NCI-H524 (cell line): ENCODE results near the gene ETS1.

Experiments used
- DNase-seq, 2 experiments: peaks; one replicate each; lab custom pipeline; 2025; lab: John Stamatoyannopoulos, UW

The ETS1 gene

GRCh38 chr11:128500493-128500892, 86.9 kb downstream of the ETS1 start:
- no peak for DNase-seq

DNA sequence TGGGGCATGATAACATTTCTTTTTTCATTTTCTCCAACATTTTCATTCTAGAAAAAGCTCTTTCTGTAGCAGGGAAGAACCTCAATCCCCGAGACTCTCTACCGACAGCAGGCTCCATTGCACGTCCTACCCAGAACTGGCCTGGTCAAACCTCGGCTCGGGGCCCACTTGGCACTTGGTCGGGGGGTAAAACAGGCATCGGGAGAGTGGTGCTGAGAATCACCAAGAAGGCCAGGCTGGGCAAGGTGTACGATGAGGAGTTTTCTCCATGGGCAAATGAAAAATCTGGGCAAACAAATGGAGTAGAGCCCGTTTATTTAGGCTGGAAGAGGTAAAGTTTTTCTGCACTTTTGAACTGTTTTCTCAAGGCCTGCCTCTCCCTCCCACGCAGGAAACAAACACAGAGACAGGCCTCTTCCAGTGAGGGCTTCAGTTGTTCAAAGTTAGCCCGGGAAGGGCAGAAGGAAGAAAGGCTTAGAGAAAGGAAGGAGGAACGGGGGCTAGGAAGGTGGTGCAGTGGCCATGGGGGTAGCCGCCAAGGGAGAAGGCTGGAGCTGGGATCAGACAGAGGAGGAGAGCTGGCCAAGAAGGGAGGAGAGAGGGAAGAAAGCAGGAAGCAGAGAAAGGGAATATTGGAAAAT, 87.6 kb downstream of the ETS1 start:
- no peak for DNase-seq

DNA sequence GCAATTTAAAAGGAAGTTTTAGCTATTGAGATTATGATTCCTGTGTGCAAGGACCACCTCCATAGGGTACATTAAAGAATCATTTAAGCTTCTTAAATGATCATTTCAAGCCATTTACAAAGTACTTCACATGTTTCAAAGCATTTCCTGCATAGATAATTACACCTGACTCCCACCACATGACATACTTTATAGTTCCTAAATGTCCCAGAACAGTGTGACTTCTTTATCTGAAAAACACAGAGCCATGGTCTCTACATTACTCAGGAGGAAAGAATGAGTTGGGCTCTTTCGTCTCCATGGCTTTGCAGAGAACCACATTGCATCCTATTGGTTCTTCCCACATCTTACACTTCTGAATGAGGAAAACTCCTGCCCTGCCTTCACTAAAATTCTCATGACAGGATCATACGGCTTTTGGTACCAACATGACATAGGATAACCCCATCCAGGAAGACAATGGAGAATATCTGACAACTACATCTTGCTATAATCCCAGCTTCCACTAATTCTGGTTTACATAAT, 88.6 kb downstream of the ETS1 start:
- no peak for DNase-seq

DNA sequence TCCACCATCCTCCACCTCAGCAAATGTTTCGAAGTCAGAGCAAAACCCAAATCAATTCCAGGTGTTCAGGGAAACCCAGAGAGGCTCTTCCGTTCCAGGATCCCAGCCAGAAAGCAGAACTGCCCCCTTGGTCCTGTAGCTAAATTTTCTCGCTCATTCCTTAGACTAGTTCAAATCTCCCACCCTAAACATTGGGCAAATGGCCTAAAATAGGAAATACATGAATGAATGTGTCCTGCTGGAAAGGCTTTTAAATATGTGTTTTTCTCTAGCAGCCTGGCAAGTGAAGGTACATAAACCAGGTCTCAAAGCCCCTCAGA, 89.6 kb downstream of the ETS1 start:
- no peak for DNase-seq

- DNase-seq, result no peak
Observed at GRCh38 chr11:128497061-128497775, 90.1 kb downstream of the ETS1 start.

DNA sequence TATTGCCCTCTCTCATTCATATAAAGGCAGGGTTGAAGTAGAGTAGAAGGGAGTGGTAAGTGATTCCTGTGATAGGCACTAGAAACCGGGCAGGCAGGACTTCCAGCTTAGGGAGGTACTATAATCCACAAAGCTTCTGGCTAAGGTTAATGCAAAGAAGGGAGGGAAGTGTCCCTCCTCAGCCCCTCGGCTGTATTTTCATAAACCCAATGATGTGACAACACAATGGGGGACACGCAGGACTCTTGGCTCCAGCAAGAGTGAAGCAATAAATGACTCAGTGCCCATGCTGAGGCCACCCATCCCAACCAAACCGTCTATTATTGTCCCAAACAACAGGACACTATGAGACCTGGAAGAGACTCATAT, 90.7 kb downstream of the ETS1 start:
- DNase-seq, result no peak

- DNase-seq, result no peak
Observed at GRCh38 chr11:128496249-128496648, 91.1 kb downstream of the ETS1 start.

- no peak for DNase-seq
Observed at GRCh38 chr11:128494418-128495332, 92.7 kb downstream of the ETS1 start.

DNA sequence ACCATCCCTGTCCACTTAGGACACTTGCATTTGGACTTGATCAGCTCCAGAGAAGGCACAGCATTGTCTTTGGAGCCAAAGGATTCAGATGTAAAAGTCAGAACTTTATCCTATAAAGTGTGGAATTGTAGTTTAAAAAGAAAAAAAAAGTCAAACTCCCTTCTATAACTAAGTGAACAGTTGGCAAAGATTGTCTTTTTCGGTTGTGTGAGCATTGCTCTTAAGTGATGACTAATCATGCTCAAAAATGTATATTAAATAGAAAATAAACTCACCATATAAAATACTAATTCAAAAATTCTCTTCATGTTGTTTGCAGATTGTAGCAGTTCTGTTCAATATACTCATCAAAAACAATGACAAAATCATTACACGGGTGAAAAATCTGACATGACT, 93.8 kb downstream of the ETS1 start:
- DNase-seq, result no peak

GRCh38 chr11:128492903-128493569, 94.3 kb downstream of the ETS1 start:
- DNase-seq, result no peak

DNA sequence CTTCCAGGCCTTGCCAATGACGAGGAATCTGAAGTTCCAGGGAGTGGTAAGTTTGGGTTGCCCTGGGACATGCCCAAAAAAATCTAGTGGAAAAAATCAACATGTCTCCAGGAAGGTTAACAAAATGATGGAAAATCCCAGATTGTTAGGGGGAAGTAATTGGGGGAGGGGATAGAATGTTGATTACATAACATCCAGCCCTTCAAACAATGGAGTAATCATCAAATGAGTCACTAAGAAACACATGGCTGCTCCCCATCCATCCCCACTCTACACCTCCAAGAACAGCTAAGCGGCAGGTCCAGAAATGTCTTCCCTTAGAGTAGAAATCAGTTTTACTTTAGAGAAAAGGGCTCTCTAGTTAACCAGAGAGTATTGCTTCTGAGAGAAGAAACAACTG, 94.9 kb downstream of the ETS1 start:
- no peak for DNase-seq

GRCh38 chr11:128491195-128491936, 96.0 kb downstream of the ETS1 start:
- DNase-seq, result no peak

GRCh38 chr11:128490092-128490491, 97.3 kb downstream of the ETS1 start:
- no peak for DNase-seq

DNA sequence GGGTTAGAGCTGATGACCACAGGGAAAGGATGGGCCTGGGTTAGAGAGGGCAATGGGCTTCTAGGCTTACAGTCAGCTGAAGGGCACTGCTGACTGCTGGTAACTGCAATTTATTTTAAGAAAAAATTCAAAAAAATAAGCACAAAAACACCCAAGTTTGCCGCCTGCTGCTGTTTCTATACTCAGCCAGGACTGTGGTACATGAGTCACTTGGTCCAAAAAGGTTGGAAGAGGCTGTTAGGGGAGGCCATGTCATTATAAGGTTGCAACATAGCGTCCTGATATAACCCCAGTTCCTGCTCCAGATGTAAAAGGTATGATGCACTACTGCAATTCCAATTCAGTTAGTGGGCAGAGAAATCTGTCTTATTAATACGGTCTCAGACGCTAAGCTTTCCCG, 98.9 kb downstream of the ETS1 start:
- no peak for DNase-seq

- no peak for DNase-seq
Observed at GRCh38 chr11:128487978-128488377, 99.4 kb downstream of the ETS1 start.

GRCh38 chr11:128484172-128484571, 103.2 kb downstream of the ETS1 start:
- no peak for DNase-seq

DNA sequence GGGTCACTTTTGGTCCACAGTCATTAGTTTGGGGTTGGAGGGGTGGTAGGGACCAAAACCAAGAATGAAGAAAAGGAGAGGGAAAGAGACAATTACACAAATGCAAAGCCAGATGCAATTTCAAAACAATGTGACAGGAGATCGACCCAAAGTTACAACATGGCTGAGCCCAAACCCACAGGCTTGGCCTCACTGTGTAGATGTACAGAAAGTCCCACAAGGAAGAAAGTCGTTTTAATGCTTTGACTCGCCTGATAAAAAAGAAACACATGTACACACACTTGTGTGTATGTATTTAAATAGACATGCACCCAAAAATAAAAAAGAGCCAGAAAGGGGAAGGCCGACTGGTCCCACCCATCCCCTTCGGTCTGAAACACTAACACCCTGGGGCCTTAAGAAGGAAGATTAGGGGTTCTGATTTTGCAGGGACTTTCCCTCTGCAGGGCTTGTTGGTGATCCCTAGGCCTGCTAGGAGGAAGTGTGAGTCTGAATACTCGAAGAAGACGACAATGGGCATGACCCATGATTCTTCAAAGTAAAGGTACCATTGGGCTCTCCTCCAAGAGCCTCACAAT, 104.1 kb downstream of the ETS1 start:
- no peak for DNase-seq

DNA sequence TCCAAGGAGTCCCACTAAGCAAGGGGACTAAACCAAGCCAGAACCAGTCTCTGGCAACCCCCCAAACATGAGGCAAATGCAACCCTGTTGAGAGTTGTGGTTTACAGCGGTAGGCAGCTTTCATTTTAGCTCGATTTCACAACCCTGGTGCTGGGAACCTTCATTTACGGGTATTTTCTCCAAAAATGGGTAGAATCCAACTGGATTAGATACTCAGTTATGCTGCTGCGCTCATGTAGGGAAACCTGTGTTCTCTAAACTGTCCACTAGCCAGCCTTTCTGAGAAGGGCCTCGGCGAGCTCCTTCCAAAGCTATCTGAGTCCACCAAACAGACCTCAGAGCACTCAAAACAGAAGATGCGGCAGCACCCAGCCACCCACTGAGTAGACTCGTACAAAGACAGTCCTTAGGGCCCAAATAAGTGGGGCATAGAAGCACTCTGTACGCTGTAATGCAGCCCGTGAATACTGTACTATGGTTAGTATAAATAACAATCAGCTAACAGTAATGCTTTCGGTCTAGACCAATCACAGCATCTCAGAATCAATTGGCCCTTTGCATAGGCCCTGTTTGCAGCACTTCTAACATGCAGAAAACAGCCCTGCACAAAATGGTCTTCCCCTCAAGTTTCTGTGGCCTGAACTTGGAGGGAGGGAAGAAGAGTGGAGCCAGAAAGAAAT, 104.7 kb downstream of the ETS1 start:
- DNase-seq, result no peak

DNA sequence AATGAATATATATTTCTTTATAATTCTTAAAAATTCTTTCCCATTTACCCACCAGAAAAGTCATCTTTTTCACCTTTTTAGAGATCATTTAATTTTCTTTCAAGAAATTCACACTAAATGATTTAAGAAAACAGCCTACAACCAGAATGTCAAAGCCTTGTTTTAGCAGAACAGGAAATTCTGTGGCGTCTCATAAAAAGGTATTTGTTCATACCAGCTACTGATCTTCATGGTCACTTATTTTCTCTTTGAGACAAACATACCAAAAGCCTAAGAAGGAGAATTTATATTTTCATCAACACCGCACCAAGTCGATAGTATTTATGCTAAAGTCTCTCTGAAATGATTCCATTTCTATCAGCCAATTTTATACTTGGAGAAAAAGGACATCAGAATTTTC, 105.3 kb downstream of the ETS1 start:
- DNase-seq, result no peak

DNA sequence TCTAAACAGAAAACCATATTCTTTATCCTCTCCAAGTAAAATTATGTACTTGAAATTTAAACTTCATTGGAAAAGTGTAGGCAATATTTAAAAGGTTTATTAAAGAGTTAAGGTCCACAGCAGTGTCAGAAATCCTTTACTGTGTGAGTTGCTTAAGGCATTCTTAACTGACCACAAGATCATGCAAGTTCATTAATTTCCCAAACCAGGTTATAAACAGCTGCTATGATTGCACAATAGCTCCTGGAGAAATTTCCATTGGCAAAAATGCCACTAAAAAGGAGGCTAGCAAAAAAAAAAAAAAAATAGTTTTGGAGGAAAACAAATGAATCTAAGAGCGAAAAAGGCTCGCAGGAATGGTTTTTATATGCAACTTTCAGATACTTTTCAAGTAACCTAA, 106.2 kb downstream of the ETS1 start:
- no peak for DNase-seq

DNA sequence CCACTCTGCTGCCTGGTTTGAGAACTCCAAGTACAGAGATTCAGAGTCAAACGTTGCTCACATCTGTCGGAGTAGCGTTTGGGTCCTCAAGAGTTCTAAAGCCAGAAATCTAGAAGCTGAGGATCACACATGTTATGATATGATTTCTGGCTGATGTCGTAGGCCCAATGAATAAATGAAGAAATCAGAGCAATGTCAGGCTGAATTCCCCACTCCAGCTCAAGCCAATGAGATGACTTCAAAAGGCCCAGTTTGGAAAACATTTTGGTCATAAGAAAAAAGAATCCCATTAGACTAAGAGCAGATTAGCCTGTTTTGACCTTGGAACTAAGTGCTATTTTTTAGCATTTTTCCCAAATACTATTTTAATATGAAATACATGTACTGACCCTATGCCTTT, 106.7 kb downstream of the ETS1 start:
- DNase-seq, result no peak
